A673 (cell line): ENCODE results near the gene PBX4.

Experiments used
- CTCF ChIP-seq: fragments of 300-800, 200-600 bp; sonication (generic); conservative IDR thresholded peaks from 2 replicates; pipeline ENCODE4 v1.5.1; 2017; ENCODE audit warnings: low read depth, mild to moderate bottlenecking, antibody characterized with exemption, low read length, moderate library complexity, mixed read lengths
- EZH2 ChIP-seq: fragments of 200-600 bp; sonication (generic); IDR thresholded peaks from 2 replicates; pipeline ENCODE4 v1.6.1; 2017; ENCODE audit warnings: borderline replicate concordance, low read depth, mild to moderate bottlenecking, mixed read lengths, antibody characterized with exemption, low read length; ENCODE audit not compliant: poor library complexity, severe bottlenecking

- TF ChIP-seq CTCF (no peak), EZH2 (no peak)
These were observed 41.3 kb upstream of the PBX4 start for GRCh38 chr19:19659646-19660245.
